NCI-H2196 treated with DMSO at 0.1 percent for 48 hours (cell line): ENCODE data around the gene PRKX.
"Not testable (repeated sequence)": the region's sequence is repeated elsewhere in the genome, so short reads cannot be mapped to it uniquely, and the experiment has no call there.

ENCODE experiments used
- DNase-seq: peaks from one replicate; lab custom pipeline; 2025; ENCODE audit not compliant: unreplicated experiment; lab: John Stamatoyannopoulos, UW

PRKX gene

GRCh38 chrX:3712051-3712869 is 1.2 kb downstream of the PRKX start:
- DNase-seq: no peak

GRCh38 chrX:3711331-3711917 is 2.0 kb downstream of the PRKX start:
- no peak for DNase-seq

- not testable (repeated sequence) for DNase-seq
These were observed 5.7 kb downstream of the PRKX start for GRCh38 chrX:3707673-3708274.

GRCh38 chrX:3706481-3706880 is 7.0 kb downstream of the PRKX start:
- no peak for DNase-seq

DNA sequence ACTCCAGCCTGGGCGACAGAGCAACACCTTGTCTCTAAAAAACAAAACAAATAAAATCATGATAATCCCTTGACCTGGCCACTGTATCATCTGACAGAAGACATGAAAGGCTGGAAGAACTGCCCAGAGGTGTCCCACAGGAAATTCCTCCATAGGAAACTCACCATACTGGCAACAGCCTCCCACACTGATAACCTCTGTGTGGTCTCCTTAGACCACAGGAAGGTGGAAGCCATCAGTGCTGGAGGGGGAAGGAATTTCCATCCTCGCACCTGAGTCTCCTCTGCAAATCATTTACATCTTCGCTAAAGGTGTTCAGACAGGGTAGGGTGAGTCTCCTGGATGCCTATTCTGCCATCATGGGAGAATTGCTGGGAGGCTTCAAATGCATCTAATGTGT is 10.2 kb downstream of the PRKX start:
- not testable (repeated sequence) for DNase-seq

- DNase-seq: not testable (repeated sequence)
These were observed 11.4 kb downstream of the PRKX start for GRCh38 chrX:3702095-3702494.

- DNase-seq: not testable (repeated sequence)
These were observed 12.0 kb downstream of the PRKX start for GRCh38 chrX:3701445-3701928.

DNA sequence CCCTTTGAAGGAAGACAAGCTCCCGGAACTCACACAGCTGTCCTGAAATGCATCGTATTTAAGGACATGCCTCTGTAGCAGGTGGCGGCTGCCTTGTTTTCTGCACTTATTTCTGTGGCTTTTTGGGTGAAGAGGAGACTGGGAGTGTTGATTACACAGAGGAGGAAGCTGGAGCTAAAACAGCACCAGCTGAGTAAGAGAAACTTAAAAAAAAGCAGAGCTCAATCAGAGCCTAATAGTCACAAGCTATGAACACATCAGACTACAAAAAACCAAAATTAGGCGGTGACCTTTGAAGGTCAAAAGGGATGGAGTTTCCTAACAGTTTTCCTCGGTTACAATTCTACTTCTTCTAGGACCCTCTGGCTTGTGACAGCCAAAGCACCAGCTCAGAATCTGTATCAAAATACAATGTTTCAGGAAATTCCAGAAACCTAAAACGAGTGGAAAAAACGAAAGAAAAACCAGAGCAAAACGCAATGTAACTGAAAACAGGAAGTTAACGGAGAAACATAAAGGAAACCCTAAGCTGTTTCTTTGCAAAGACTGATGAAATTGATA is 13.5 kb downstream of the PRKX start:
- no peak for DNase-seq

GRCh38 chrX:3697701-3698279 is 15.7 kb downstream of the PRKX start:
- DNase-seq: no peak

- no peak for DNase-seq
These were observed 16.2 kb downstream of the PRKX start for GRCh38 chrX:3697220-3697684.

DNA sequence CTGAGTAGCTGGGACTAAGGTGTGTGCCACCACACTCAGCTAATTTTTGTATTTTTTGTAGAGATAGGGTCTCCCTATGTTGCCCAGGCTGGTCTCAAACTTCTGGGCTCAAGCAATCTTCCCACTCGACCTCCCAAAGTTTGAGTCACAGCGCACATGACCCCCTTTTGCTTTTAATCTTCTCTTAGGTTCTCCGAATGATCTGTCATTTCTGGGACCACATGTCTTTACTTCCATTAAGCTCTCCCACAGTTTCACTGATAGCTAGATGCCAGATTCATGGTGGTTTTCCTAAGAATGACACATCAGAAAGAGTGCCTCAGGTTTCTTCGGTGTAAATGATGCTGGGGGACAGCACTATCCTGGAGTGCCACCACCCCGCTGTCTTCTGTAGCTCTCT is 17.9 kb downstream of the PRKX start:
- no peak for DNase-seq

DNA sequence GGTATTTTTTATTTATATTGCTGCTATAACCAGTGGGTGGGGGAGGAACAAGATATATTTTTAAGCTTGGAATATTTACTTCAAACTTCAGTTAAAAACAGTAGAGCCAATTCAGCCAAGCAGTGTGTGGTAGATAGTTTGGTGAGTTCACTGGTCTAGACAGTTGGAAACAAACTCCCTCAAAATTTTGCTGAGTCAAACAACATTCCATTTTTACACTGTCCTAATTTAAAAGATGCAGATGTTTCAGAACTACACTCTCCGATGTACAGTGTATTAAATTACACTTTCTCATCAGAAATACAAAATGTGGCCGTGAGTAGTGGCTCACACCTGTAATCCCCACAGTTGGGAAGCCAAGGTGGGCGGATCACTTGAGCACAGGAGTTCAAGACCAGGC is 23.3 kb downstream of the PRKX start:
- no peak for DNase-seq

DNA sequence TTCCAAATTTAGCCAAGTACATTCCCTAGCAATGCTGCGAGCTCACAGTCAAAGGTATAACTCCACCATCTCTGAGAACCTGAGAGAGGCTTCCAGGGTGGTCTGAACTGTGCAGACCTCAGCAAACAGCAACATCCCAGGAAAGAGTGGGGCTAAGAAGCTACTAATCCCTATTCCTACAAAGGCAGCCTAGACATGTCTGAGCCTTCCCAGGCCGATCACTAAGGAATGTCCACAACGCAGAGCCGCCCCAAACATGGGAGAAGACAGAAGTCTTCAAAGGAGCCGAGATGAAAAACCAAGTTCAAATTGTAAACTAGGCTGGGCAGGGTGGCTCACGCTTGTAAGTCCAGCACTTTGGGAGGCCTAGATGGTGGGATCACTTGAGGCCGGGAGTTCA is 30.2 kb downstream of the PRKX start:
- DNase-seq: not testable (repeated sequence)

DNA sequence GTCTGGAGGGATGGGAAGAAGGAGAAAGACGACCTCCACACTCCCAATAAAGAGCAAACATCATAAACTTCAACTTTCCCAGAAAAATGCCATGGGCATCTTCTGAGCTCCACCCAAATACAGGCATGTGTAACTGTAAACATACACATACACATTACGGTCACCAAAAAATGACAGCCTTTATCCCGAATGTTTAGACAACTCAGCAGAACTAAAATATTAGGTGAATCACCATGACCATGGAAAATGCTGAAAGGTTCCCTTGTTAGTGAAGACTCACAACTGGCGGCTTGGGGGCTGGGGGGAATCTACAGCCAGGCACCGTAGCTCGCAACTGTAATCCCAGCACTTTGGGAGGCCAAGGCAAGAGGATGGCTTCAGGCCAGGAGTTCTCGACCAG is 33.0 kb downstream of the PRKX start:
- DNase-seq: no peak

GRCh38 chrX:3679669-3680068 is 33.8 kb downstream of the PRKX start:
- DNase-seq: no peak

DNA sequence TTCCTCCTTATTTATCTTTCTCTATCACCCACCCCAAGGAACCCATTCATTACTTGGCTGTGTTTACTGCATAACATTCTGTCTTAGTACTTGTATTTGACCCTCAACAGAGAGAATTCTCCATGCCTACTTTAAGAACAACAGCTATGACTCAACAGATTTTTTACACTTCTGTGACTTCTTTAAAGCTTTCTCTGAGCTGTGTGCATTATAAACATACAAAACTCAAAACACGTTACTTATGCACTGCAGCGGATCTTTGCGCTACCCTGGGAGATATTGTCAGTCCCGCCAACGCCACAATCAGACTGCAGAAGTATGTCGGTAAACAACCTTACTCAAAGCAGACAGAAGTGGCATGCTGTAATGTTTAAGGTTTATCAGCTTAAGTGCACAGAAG is 35.1 kb downstream of the PRKX start:
- DNase-seq: no peak

GRCh38 chrX:3674881-3675280 is 38.6 kb downstream of the PRKX start:
- DNase-seq: no peak

- no peak for DNase-seq
These were observed 43.5 kb downstream of the PRKX start for GRCh38 chrX:3669841-3670475.

- no peak for DNase-seq
These were observed 46.5 kb downstream of the PRKX start for GRCh38 chrX:3666975-3667374.

DNA sequence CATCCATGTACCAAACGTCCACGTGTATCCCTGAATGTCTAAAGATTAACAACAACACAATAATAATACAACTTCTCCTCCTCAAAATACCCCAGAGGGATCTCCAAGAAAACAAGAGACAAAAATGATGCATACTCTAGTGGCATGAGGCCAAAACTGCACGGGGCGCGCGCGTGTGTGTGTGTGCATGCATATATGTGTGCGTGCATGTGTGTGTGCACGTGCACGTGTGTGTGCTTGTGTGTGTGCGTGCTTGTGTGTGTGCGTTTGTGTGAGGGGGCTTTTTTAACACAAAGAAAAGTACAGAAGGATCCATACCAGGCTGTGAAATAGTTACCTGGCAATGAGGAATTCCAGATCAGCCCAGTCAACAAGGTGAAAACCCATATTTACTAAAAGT is 48.5 kb downstream of the PRKX start:
- DNase-seq: no peak
